ENCODE data around the gene RHBDF1. TPM values are rescaled to one million over a fixed set of nuclear protein-coding genes. Genes with fewer than 3 reads are reported as not detected.

RHBDF1 gene
- total RNA-seq, 4 donors from 2014 or later: 92.7 to 157 (median 137) TPM

DNA sequence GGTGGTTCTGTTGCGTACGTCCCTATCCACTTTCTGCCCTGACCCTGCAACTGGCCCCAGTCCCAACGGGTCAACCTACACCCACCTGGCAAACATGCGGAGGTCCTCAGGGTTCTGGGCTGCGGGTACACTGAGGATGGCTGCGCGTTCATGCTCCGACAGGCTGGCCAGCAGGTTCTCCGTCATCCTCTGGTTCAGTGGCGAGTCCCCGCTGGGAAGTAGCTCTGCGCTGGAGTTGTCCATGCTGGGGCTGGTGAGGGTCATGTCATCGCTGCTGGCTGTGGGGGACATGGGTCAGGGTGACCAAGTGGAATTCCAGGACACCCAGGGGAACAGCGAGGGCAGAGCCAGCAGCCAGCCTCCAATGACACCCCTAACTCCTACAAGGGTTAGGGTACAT, 16.2 kb upstream of the RHBDF1 start:
- H3K27me3 ChIP-seq: no peaks in the 10 kb centered on the region
- 95 to 98% methylated on average over 14 of the region's 14 CpGs for WGBS, 2 donors
- H3K9me3 ChIP-seq: no peaks in the 10 kb centered on the region
- H3K36me3 ChIP-seq: peaks cover 0 to 77% (median 22%) of the 10 kb centered on the region in 3 donors
- no peak overlapping the region for H3K27ac ChIP-seq
- TF ChIP-seq POLR2A (IDR thresholded peaks at IDR 0.05): no peak
- TF ChIP-seq, protein P1, sequence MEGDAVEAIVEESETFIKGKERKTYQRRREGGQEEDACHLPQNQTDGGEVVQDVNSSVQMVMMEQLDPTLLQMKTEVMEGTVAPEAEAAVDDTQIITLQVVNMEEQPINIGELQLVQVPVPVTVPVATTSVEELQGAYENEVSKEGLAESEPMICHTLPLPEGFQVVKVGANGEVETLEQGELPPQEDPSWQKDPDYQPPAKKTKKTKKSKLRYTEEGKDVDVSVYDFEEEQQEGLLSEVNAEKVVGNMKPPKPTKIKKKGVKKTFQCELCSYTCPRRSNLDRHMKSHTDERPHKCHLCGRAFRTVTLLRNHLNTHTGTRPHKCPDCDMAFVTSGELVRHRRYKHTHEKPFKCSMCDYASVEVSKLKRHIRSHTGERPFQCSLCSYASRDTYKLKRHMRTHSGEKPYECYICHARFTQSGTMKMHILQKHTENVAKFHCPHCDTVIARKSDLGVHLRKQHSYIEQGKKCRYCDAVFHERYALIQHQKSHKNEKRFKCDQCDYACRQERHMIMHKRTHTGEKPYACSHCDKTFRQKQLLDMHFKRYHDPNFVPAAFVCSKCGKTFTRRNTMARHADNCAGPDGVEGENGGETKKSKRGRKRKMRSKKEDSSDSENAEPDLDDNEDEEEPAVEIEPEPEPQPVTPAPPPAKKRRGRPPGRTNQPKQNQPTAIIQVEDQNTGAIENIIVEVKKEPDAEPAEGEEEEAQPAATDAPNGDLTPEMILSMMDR (IDR thresholded peaks at IDR 0.05): no peak
- TF ChIP-seq EP300 (IDR thresholded peaks at IDR 0.05): no peak
- H3K4me3 ChIP-seq: no peak overlapping the region
- peaks cover 0 to 75% (median 37%) of the 10 kb centered on the region in 4 donors for H3K4me1 ChIP-seq
- DNase-seq (ENCODE audit: low spot score in 2 of 2): no peak

DNA sequence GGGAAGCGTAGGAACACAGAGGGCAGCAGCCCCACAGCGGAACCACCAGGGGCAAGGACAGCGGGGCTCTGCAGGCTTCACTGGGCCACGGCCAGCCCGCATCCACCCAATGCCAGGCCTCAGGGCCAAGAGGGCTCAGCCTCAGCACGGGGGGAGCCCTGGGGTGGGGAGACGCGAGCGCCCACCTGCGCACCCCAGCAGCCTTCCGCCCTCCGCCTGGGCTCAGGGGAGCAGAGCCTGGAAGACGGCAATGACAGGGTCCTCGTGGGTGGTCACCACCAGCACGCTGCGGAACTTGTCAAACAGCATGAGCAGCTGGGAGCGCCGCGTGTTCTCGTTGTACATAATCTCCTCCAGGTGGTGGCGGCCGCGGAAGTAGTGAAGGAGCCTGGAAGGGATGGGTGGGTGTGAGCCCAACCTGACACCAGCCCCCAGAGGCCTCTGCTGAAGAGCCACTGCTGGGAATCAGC, 14.1 kb upstream of the RHBDF1 start:
- Histone ChIP-seq H3K36me3 (peaks cover 0 to 78% (median 22%) of the 10 kb centered on the region in 3 donors), H3K27ac (peak overlapping the region in 3 of 4 donors; percentile 65 to 85 (median 84))

DNA sequence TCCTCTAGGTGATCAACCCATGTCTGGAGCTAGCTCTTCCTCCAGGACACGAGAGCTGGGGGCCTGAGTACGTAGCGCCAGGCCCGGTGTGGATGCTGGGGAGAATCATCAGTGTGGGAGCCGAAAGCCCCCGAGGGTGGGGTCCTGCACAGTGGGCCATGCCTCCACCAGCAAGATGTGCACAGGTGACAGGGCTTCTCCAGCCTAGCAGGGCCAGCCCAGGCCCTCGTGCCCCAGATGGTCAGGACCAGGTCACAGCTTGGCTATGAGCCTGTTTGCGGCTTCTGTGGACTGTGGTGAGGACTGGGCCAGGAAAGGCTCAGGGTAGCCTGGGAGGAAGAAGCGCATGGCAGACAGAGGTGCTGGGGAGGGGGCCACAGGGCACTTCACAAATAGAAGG, 13.4 kb upstream of the RHBDF1 start:
- Histone ChIP-seq H3K27me3 (no peaks in the 10 kb centered on the region), H3K27ac (peak overlapping the region in 3 of 4 donors; percentile 65 to 85 (median 84)), H3K4me3 (no peak overlapping the region), H3K36me3 (peaks cover 0 to 80% (median 22%) of the 10 kb centered on the region in 3 donors), H3K9me3 (no peaks in the 10 kb centered on the region), H3K4me1 (peaks cover 0 to 62% (median 31%) of the 10 kb centered on the region in 4 donors)
- DNase-seq (ENCODE audit: low spot score in 2 of 2): no peak
- no peak for TF ChIP-seq EP300 (IDR thresholded peaks at IDR 0.05)
- TF ChIP-seq, protein P1 (IDR thresholded peaks at IDR 0.05): no peak
- WGBS, 2 donors: 66 to 84% methylated on average over 9 of the region's 9 CpGs

More for the DNA sequence above, 14.1 kb upstream of the RHBDF1 start:
- H3K4me3 ChIP-seq: no peak overlapping the region
- peaks cover 0 to 65% (median 32%) of the 10 kb centered on the region in 4 donors for H3K4me1 ChIP-seq
- H3K27me3 ChIP-seq: no peaks in the 10 kb centered on the region
- TF ChIP-seq, protein P1 (IDR thresholded peaks at IDR 0.05): no peak
- no peak for TF ChIP-seq EP300 (IDR thresholded peaks at IDR 0.05)
- no peak for TF ChIP-seq POLR2A (IDR thresholded peaks at IDR 0.05)
- H3K9me3 ChIP-seq: no peaks in the 10 kb centered on the region
- DNase-seq (ENCODE audit: low spot score in 2 of 2): no peak
- WGBS, 2 donors: 81 to 90% methylated on average over 16 to 23 of the region's 23 CpGs

DNA sequence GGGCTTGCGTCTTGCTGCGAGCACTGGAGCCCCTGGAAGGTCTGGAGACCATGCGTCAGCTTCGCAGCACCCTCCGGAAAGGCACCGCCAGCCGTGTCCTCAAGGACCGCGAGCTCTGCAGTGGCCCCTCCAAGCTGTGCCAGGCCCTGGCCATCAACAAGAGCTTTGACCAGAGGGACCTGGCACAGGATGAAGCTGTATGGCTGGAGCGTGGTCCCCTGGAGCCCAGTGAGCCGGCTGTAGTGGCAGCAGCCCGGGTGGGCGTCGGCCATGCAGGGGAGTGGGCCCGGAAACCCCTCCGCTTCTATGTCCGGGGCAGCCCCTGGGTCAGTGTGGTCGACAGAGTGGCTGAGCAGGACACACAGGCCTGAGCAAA, 13.0 kb upstream of the RHBDF1 start:
- no peak for DNase-seq (ENCODE audit: low spot score in 2 of 2)
- WGBS, 2 donors: 68 to 72% methylated on average over 14 to 17 of the region's 18 CpGs
- H3K27me3 ChIP-seq: no peaks in the 10 kb centered on the region
- no peaks in the 10 kb centered on the region for H3K9me3 ChIP-seq
- peaks cover 0 to 60% (median 29%) of the 10 kb centered on the region in 4 donors for H3K4me1 ChIP-seq
- peaks cover 0 to 81% (median 22%) of the 10 kb centered on the region in 3 donors for H3K36me3 ChIP-seq
- peak overlapping the region; percentile 14 to 85 (median 74) for H3K27ac ChIP-seq
- H3K4me3 ChIP-seq: no peak overlapping the region
- TF ChIP-seq POLR2A (IDR thresholded peaks at IDR 0.05) (no peak), EP300 (IDR thresholded peaks at IDR 0.05) (no peak)
- TF ChIP-seq, protein P1 (IDR thresholded peaks at IDR 0.05): no peak

DNA sequence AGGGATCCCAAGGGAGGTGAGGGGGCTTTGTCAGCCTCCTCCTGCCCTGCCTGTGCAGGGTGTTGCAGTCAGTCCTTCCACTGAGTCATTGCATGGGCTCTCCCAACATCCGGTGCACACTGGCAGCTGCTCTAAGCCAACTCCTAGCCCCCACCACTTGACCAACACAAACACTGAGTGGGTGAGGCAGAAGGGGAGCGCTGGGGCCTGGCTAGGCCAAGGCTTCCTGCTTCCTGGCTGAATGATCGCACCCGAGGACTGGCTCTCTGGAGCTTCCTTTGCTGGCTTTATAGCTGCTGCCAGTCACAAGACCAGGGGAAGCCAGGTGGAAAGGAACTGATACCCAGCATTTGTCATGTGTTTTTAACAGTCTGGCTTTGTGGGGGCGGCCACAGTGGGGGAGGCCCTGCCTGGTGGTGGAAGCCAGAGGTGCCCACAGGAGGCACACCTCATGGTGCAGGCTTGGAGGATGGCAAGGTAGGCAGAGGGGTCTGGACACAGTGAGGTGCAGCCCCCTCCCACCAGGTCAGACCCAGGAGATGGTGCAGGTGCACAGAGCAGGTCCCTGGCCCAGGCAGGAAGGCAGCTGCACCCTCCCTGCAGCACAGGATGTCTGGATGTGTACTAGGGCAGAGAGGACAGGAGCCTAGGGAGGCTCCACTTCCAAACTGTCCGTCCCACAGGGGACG, 12.4 kb upstream of the RHBDF1 start:
- WGBS, 2 donors: 20 to 26% methylated on average over 4 to 6 of the region's 7 CpGs
- Histone ChIP-seq H3K36me3 (peaks cover 0 to 81% (median 22%) of the 10 kb centered on the region in 3 donors), H3K27ac (peak overlapping the region; percentile 14 to 85 (median 74)), H3K27me3 (no peaks in the 10 kb centered on the region), H3K4me3 (no peak overlapping the region), H3K9me3 (no peaks in the 10 kb centered on the region), H3K4me1 (peaks cover 0 to 59% (median 28%) of the 10 kb centered on the region in 4 donors)
- no peak for TF ChIP-seq POLR2A (IDR thresholded peaks at IDR 0.05)
- TF ChIP-seq, protein P1 (IDR thresholded peaks at IDR 0.05): no peak
- TF ChIP-seq EP300 (IDR thresholded peaks at IDR 0.05): peak in 1 of 2 donors; percentile 81
- DNase-seq (ENCODE audit: low spot score in 2 of 2): peak in 1 of 2 donors; percentile 36
